Measurements from ENCODE around the gene GABRR3.
A peak's percentile ranks its signal among the peaks of the same experiment; 100 is the strongest.
"Not testable (repeated sequence)": the region's sequence is repeated elsewhere in the genome, so short reads cannot be mapped to it uniquely, and the experiment has no call there.

GABRR3 gene

GRCh38 chr3:98012979-98013378, 22.1 kb downstream of the GABRR3 start:
- no peak for TF ChIP-seq CTCF (IDR thresholded peaks at IDR 0.05; ENCODE audit: extremely low read depth, missing control alignments)

GRCh38 chr3:98010883-98011449, 24.1 kb downstream of the GABRR3 start:
- DNase-seq (ENCODE audit: low spot score): not testable (repeated sequence)

More at GRCh38 chr3:98012979-98013378, 22.1 kb downstream of the GABRR3 start:
- DNase-seq (ENCODE audit: low spot score): no peak

GRCh38 chr3:98010194-98010882, 24.8 kb downstream of the GABRR3 start:
- no peak for TF ChIP-seq CTCF (IDR thresholded peaks at IDR 0.05; ENCODE audit: extremely low read depth, missing control alignments)
- no peak for DNase-seq (ENCODE audit: low spot score)

- DNase-seq (ENCODE audit: low spot score): no peak
- no peak for TF ChIP-seq CTCF (IDR thresholded peaks at IDR 0.05; ENCODE audit: extremely low read depth, missing control alignments)
Observed at GRCh38 chr3:98008855-98009254, 26.3 kb downstream of the GABRR3 start.

GRCh38 chr3:98005438-98005837, 29.7 kb downstream of the GABRR3 start:
- no peak for TF ChIP-seq CTCF (IDR thresholded peaks at IDR 0.05; ENCODE audit: extremely low read depth, missing control alignments)
- no peak for DNase-seq (ENCODE audit: low spot score)

GRCh38 chr3:98004721-98005120, 30.4 kb downstream of the GABRR3 start:
- DNase-seq (ENCODE audit: low spot score): no peak
- no peak for TF ChIP-seq CTCF (IDR thresholded peaks at IDR 0.05; ENCODE audit: extremely low read depth, missing control alignments)

- DNase-seq (ENCODE audit: low spot score): peak; percentile 24
- no peak for TF ChIP-seq CTCF (IDR thresholded peaks at IDR 0.05; ENCODE audit: extremely low read depth, missing control alignments)
Observed at GRCh38 chr3:98003306-98003969, 31.7 kb downstream of the GABRR3 start.
